ENCODE measurements around the gene GPX7.
A peak's percentile ranks its signal among the peaks of the same experiment; 100 is the strongest.
"Not testable (repeated sequence)": the region's sequence is repeated elsewhere in the genome, so short reads cannot be mapped to it uniquely, and the experiment has no call there.

GPX7 gene

DNA sequence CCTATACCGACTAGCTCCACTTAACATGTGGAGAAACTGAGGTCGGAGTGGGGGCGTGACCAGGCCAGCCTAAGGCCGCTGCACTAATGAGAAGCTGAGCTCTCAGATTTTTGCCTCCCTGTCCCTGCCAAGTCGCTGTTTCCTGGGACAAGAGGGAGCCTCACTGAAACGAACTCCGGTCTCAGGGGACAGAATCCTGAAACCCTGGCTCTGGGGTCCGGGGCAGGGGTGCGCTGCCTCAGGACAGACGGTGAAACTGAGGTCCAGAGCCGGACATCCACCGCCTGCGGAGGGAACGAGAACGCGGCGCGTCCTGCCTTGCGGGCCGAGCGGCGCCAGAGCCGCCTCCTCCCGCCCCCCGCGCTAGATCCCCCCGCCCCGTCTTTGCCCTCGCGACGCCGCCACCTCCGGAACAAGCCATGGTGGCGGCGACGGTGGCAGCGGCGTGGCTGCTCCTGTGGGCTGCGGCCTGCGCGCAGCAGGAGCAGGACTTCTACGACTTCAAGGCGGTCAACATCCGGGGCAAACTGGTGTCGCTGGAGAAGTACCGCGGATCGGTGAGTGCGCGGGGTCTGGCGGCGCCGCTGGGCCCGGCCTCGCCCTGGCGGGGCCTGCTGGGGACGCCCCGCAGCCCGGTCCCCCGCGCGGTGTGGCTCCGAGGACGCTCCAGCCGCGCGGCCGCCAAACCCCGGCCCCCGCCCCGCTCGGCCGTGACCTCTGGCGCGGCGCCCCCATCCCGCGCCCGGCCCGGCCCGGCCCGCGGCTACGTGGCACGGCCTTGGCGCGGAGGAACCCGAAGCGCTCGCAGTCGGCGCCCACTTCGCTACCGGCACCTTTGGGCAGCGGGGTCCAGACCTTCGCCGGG, at the start of gene GPX7:
Gene GPX7, plus strand, starts transcription at position 381 of the 865 bp plus-strand sequence. Its CDS starts 39 bp downstream, at position 420.
- DNase-seq = peak; percentile 51

DNA sequence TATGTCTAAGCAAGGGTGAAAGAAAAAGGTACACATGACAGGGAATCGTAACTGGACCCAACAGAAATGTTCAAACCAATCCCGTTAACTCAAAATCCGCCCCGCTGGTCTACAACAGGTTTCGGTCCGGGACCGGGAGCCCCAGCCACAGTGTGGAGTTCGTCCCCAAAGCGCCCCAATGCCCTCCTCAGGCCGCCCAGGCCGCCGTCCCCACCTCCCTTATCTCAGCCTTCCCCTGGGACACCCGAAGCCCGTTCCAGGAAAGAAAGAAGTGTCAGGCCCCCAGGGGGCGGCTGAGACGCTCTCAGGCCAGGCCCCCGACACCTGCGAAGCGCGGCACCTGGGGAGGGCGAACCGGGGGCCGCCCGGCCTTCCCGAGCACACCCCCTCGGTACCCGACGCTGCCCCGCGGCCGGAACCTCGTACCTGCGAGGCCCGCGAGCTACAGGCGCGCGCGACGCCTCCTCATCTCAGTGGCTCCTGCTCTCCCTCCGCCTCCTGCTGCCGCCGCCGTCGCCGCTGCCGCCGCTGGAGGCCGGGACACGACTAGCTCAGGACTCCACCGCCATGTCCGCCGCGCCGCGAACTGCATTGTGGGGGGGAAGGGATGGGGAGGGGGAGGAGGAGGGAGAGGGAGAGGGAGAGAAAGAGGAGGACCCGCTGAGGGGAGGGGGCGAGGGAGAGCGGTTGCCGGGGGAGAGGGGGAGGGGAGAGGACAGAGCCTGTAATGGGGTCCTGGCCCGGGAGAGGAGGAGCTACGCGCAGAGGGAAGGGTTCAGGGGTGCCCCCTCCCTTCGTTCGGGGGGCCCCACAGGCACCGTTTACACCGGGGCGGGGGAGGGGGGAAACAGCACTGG, 49.4 kb upstream of the GPX7 start, which contains the start of gene TUT4:
Gene TUT4, minus strand, starts transcription at position 588 of the 857 bp plus-strand sequence. CDS start 26,812 bp downstream, outside the sequence.
- peak; percentile 83 for DNase-seq

DNA sequence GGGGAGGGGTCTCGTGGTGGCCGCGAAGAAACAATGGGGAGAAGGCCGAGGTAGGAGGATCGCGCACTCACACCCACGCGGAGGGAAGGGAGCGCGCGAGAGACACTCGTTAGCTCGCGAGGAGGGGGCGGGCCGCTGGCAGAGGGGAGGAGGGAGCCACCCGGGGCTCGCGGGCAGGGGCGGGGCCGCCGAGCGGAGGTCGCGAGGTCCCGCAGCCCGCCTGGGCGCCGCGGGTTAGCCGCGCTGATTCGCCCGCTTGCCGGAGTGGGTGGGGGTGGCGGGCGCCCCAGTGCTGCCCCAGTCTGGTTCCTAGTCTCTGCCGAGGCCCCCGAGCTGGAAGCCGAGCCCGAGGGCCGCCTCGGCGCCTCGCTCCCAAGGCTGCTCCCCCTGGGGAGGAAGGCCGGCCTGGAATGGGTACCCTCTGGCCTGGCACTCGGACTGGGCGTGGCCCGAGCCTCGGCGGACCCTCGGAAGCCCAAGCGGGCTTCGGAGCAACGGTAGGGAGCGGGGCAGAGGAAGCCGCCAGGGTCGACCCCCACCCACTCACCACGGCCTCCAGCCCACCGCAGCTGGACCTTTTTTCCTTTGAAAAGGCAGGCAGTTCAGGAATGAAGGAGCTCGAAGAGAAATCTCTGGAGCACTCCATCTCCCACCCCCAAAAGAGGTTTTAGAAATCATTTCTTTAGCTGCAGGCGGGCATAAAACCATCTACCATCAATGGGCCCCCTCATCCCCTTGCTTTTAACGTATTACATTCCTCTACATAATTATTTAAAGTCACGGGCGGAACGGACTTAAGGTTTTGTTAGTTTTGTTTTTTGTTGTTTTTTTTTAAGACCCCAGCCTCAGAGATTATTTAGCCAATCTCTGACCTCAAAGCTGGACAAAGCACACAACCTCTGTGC, 48.6 kb upstream of the GPX7 start:
- peak; percentile 85 for DNase-seq

DNA sequence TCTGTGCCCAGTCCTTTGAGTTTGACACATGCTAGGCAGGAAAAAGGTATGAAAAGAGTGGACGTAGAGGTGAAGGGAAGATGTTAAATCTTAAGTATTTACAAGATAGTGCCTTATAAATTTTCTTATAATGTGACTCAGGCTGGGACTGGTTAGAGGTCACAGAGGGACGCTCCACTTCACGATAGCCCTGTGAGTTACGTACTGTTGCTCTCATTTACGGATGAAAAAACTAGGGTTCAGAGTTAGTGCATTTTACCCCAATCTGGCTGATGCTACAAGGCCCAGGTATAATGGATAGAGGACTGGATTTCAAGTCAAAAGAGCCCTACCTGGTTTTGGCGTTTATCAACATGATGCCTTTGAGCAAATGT, 47.9 kb upstream of the GPX7 start:
- no peak for DNase-seq

DNA sequence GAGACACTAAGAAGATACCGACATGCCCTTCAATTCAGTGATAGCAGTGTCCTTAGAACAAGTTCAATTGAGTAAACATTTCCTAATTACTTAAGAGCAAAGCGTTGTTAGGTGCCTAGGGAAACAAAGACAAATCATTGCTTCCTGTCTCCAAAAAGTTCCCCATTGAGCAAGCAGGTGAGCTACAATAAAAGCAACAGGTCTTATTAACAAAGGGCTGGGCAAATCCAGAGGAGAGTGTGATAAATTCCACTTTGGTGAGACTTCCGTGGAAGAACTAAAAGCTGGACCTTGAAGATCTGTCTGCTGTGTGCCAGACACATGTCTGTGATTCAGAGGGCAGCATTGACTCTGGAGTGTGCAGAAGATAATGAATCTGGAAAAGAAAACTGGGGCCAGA, 47.4 kb upstream of the GPX7 start:
- no peak for DNase-seq

DNA sequence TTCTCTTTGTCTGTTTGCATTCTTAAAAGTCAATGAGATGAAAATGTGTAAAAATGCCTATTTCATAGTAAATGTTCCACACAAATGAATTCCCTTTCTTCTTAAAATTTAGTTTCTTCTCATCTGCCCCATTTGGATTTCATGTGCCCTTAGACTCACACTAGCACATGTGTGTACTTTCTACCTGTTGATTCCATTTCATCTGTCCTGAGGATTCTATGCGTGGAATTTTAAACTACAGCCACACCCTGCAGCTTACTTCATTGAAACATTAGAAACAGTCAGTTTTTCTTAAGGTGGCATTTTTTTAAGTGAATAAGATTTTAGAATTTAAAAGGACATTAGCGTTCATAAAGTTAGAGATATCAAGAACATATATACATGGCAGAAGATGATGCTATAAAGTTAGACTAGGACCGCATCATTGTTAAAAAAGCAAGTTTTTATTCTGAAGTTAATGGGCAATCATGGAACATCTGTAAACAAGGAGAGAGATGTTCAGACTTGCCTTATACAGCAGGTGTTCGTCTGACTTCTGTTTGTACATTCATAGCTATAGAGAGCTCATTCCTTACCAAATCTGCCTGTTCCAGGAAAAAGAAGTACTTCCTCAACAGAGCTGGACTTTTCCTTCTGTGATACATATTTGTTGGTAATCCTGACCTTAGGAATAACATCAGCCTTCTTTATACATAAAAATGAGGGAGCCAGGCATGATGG, 45.4 kb upstream of the GPX7 start:
- DNase-seq = no peak

DNA sequence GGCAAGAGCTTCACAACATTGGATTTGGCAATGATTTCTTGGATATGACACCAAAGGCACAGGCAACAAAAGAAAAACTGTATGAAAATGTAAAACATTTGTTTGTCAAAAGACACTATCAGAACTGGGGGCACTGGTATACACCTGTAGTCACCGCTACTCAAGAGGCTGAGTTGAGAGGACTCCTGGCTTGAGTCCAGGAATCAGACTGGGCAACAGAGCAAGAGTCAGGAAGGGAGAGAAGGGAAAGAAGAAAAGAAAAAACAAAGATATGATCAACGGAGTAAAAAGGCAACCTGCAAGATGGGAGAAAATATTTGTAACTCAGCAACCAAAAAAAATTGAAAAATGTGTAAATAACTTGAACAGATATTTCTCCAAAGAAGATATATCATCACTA, 43.2 kb upstream of the GPX7 start:
- DNase-seq = no peak

DNA sequence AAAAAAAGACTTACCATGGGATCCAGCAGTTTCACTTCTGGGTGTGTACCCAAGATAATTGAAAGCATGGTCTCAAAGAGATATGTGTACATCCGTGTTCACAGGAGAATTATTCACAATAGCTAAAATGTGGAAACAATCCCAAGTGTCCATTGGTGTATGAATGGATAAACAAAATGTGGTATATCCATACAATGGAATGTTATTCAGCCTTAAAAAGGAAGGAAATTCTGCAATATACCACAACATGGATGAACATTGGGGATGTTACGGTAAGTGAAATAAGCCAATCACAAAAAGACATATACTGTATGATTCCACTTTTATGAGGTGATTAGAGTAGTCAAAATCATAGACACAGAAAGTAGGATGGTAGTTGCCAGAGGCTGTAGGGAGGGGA, 42.3 kb upstream of the GPX7 start:
- DNase-seq = no peak

DNA sequence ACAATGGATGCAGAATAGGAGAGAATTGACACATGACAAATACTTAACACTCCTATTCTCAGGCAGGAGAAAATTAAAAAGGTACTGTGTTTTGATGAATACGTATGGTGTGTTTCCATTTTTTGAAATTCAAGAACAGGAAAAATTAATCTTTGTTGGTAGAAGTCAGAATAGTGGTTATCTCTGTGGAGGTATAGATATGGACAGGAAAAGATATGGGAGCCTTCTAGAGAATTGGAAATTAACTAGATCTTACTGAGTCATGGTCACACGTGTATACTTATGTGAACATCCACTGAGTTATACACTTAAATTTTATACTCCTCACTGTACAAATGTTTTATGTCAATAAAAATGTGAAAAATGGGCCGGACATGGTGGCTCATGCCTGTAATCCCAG, 39.4 kb upstream of the GPX7 start:
- DNase-seq = no peak

DNA sequence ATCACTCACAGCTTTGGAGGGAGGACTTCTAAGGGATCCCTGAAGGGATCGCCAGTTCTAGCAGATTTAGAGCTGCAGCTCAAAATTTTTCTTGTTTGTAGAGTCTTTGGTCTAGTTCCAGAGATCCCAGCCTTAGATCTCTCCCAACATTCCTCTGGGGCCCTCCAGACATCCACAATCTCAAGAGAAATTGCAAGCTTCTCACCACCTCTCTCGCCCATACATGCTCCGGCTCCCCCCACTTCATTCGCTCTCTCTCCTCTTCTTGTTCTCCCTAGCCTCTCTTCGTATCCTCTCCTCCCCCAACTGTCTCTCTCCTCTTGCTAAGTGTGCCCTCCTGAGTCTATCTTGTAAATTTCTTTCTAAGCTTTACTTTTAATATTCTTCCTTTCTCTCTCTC, 34.2 kb upstream of the GPX7 start:
- DNase-seq = no peak

DNA sequence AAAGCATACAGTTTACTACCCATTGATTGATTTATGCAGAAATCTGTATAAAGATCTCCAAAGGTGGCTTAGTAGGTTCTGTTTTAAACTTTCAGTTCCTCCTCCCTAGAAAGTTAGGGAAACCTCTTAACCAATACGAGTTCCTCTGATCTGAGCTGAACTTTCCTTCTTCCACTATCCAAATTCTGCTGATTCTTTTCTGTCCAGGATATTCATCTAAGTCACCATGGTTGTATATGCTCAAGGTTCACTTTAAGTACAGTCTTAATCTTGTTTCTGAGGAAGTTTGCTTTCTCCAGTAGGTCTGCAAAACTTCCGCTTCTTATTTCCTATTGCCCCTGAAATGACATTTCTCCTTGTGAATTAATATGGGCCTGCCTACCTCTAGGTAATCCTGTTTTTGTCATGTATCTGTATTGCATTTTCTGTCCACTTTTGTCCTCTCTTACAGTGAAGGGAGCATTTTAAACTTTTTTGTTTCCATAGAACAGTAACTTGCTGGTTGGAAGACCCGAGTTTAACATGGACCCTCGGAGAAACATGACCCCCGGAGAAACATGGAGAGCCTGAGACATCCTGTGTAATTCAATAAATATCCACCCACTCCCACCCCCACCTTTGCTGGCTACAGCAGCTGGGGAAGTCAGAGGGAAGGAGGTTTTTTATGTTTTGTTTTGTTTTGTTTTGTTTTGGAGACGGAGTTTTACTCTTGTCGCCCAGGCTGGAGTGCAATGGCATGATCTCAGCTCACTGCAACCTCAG, 32.5 kb upstream of the GPX7 start:
- no peak for DNase-seq

DNA sequence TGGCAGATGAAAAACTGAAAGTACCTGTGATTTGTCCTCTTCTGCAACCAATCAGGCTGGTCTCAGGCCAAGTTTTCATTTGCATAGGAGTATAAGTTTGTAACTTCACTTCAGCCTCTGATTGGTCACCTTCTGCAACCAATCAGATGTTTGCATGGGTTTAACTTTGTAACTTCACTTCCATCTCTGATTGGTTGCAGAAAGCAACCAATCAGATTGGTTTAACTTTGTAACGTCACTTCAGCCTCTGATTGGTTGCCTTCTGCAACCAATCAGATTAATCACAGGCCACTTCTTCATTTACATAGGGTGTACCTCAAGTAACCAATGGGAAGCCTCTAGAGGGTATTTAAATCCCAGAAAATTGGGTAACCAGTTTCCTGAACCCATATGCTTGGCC, 30.4 kb upstream of the GPX7 start:
- no peak for DNase-seq

DNA sequence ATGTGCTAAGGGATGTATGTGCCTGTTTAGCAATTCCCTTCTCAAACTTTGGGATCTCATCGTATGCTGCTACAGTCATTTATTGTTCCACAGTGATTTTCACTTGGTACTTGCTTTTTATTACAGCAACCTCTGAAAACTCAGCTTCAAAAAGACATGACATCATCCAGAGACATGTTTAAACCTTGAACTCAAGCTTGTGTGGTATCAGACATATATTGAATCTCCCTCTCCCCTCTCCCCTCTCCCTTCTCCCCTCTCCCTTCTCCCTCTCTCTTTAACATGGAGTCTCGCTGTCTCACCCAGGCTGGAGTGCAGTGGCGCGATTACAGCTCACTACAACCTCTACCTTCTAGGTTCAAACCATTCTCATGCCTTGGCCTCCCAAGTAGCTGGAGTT, 29.8 kb upstream of the GPX7 start:
- no peak for DNase-seq

DNA sequence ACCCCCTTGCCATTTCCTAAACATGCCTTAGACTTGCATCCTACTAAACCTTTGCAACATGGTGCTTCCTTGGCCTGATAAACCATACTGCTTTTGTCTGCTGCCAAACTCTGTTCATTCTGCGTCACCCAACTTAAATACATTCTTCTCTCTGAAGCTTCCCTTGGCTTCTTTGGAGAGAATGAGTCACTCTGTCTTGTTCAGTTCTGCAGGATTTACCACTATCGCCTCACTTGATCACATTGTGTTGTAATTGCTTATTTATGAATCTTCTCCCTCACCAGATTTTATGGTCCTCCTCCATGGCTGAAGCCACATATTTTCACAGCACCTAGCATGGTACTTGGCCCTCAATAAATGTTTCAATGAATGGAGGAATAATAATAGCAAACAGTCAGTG, 27.6 kb upstream of the GPX7 start:
- DNase-seq = no peak

DNA sequence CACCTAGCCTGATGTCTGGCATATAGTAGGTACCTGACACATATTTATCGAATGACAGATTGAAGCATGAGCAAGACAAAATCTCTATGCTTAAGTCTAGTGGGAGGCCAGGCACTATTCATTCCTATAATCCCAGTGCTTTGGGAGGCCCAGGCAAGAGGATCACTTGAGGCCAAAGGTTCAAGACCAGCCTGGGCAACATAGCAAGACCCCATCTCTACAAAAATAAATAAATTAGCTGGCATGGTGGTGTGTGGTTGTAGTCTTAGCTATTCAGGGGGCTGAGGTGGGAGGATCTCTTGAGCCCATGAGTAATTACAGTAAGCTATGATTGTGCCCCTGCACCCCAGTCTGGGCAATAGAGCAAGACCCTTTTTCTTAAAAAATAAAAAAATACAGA, 26.1 kb upstream of the GPX7 start:
- DNase-seq = no peak

DNA sequence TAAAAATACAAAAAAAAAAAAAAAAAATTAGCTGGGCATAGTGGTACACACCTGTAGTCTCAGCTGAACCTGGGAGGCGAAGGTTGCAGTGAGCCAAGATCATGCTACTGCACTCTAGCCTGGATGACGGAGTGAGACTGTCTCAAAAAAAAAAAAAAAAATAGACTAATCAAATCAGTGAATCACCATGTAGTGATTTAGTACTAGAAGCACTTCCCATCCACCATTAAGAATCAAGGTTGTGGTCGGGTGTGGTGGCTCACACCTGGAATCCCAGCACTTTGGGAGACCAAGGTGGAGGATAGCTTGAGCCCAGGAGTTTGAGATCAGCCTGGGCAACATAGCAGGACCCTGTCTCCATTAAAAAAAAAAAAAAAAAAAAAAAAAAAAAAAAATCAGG, 24.1 kb upstream of the GPX7 start:
- DNase-seq = not testable (repeated sequence)

DNA sequence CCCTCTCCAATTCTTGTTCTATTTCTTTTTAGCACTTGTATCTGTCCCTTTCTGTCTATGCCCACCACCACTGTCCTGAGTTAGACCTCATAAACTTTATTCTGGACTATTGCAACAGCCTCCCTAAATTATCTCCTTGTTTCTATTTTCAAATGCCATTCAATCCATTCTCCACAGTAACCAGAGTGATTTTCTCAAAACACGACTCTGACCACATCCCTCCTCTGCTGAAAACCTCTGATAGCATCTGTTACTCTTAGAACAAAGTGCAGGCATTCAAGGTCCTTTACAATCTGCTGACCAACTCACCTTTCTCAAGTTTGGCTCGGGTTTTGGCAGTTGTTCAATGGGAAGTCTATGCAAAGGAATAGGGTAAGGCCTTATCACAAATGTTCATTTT, 22.8 kb upstream of the GPX7 start:
- DNase-seq = no peak

DNA sequence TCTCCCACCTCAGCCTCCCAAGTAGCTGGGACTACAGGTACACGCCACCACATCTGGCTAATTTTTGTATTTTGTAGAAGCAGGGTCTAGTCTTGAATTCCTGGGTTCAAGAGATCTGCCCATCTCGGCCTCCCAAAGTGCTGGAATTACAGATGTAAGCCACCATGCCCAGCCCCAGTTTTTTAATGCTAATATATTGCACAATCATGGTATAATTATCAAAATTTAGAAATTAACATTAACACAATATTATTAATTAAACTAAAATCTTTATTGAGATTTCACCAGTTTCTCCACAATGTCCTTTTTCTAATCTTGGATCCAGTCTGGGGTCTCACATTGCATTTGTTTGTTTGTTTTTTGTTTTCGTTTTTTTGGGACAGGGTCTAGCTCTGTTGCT, 21.9 kb upstream of the GPX7 start:
- DNase-seq = no peak

DNA sequence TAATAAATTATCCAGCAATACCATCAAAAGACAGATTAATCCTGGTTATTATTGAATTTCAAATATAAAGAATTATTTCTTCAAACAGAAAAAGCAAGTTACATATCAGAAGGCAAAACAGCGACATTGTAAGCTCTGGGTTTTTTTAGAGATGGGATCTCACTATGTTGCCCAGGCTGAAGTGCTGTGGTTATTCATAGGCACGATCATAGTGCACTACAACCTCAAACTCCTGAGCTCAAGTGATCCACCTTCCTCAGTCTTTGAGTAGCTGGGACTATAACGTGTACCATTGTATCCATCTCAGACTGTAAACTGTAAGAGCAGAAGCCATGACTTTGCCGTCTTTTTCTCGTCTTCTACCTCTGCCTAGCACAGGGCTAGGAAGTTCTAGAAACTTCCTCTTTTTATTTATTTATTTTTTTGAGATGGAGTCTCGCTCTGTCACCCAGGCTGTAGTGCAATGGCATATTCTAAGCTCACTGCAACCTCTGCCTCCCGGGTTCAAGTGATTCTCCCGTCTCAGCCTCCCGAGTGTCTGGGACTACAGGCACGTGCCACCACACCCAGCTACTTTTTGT, 20.0 kb upstream of the GPX7 start:
- DNase-seq = no peak

DNA sequence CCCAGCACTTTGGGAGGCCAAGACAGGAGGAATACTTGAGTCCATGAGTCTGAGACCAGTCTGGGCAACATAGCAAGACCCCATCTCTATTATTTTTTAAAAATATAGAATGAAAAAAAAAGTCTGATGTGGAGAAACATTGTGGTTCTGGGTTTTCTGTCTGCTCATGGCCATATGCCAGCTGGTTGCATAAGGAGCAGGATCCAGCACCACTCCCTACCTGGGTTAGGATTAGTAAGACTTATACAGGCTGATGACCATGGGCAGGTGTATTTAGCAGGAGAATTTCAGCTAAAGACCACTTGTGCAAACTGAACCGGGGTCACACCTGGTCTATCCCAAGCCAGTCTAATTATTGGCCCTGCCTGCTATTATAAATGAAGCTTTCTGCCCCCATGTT, 16.7 kb upstream of the GPX7 start:
- DNase-seq = no peak

DNA sequence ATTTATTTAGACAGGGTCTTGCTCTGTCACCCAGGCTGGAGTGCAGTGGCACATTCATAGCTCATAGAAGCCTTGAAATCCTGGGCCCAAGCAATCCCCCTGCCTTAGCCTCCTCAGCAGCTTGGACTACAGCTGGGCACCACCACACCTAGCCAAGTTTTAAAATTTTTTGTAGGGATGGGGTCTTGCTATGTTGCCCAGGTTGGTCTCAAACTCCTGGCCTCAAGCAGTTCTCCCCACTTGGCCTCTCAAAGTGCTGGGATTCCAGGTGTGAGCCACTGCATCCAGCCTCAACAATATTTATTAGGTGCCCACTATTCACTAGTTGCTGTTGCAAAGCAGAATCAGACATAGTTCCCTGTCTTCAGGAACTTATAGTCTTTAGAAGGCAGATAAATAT, 14.1 kb upstream of the GPX7 start:
- no peak for DNase-seq
